Fibroblast of lung (primary cell): ENCODE data around the gene NFKBIE. TPM values are rescaled to one million over a fixed set of nuclear protein-coding genes. Genes with fewer than 3 reads are reported as not detected.

Experiments
- DNase-seq, 2 donors: peaks; one replicate each; pipeline versions ENCODE4 v3.0.0 to v3.0.0-alpha.2; 2010; ENCODE audit warnings: low read depth in 2 of 2
- H2AFZ ChIP-seq: 2 replicates; pipeline ENCODE4 v1.5.1; 2012; ENCODE audit warnings: low read length, control low read depth, inconsistent platforms
- H3K27ac ChIP-seq: 2 replicates; pipeline ENCODE4 v1.5.1; 2011; ENCODE audit warnings: low read length, control low read depth; ENCODE audit not compliant: insufficient read depth
- H3K27me3 ChIP-seq: 2 replicates; pipeline ENCODE4 v1.5.1; 2011; ENCODE audit warnings: mild to moderate bottlenecking, low read length; ENCODE audit not compliant: control insufficient read depth, insufficient read depth
- H3K36me3 ChIP-seq: 2 replicates; pipeline ENCODE4 v1.5.1; 2011; ENCODE audit warnings: low read length; ENCODE audit not compliant: control insufficient read depth, insufficient read depth
- H3K4me1 ChIP-seq: 2 replicates; pipeline ENCODE4 v1.5.1; 2011; ENCODE audit warnings: low read length; ENCODE audit not compliant: control insufficient read depth, insufficient read depth; ENCODE audit errors: extremely low read depth
- H3K4me2 ChIP-seq: 2 replicates; pipeline ENCODE4 v1.5.1; 2011; ENCODE audit warnings: low read length, control low read depth; ENCODE audit not compliant: insufficient read depth; ENCODE audit errors: extremely low read depth
- H3K4me3 ChIP-seq, 4 experiments: fragments of 200-600 bp in 1 of 4; sonication (generic) in 1 of 4; replicated peaks in 1 of 4; 2 replicates each; pipeline ENCODE4 v1.5.1; 2011 to 2016; ENCODE audit warnings: low read length in 4 of 4, low read depth in 3 of 4, mild to moderate bottlenecking in 3 of 4, control low read depth in 2 of 4, inconsistent platforms in 1 of 4, mixed read lengths in 1 of 4; ENCODE audit not compliant: insufficient read depth in 1 of 4; ENCODE audit errors: control extremely low read depth in 1 of 4
- H3K79me2 ChIP-seq: 2 replicates; pipeline ENCODE4 v1.5.1; 2012; ENCODE audit warnings: mild to moderate bottlenecking, low read length, inconsistent platforms; ENCODE audit not compliant: control insufficient read depth, insufficient read depth
- H3K9ac ChIP-seq: 2 replicates; pipeline ENCODE4 v1.5.1; 2011; ENCODE audit warnings: mild to moderate bottlenecking, low read length, control low read depth; ENCODE audit not compliant: insufficient read depth
- H3K9me3 ChIP-seq: 2 replicates; pipeline ENCODE4 v1.5.1; 2012; ENCODE audit warnings: low read depth, low read length; ENCODE audit not compliant: control insufficient read depth, insufficient read depth
- H4K20me1 ChIP-seq: 2 replicates; pipeline ENCODE4 v1.5.1; 2011; ENCODE audit warnings: low read length; ENCODE audit not compliant: control insufficient read depth, insufficient read depth; ENCODE audit errors: extremely low read depth
- CTCF ChIP-seq, 2 donors: IDR thresholded peaks in 1 of 2; conservative IDR thresholded peaks in 1 of 2; 1 replicate in 1 of 2; 2 replicates in 1 of 2; pipeline ENCODE4 v1.5.1; 2011 to 2012; ENCODE audit warnings: low read length in 2 of 2, control low read depth in 1 of 2, inconsistent platforms in 1 of 2, low read depth in 1 of 2, mild to moderate bottlenecking in 1 of 2
- EZH2 ChIP-seq: IDR thresholded peaks from 2 replicates; pipeline ENCODE4 v1.5.1; 2012; ENCODE audit warnings: low read length, control low read depth, mild to moderate bottlenecking; ENCODE audit errors: missing control alignments
- polyA plus RNA-seq, 2 donors: library from polyadenylated mRNA; depleted of rRNA in 1 of 2; stranded (reverse) in 1 of 2; unstranded in 1 of 2; fragments of >200 nt; gene quantifications; 2 replicates each; pipeline ENCODE4 v1.2.1, GENCODE V29; 2011 to 2012; ENCODE audit warnings: missing spikeins in 1 of 2
- total RNA-seq: library from RNA; depleted of rRNA; stranded (reverse); fragments of >200 nt; gene quantifications from 2 replicates; pipeline ENCODE4 v1.2.1, GENCODE V29; 2014

The NFKBIE gene
- total and polyA plus RNA-seq, 2 donors (not counting 1 experiment from before 2014, with no cell fraction given) = 1.6 to 5.4 TPM

GRCh38 chr6:44309631-44310030, 44.3 kb upstream of the NFKBIE start:
- no peak overlapping the region for H3K9ac ChIP-seq
- no peaks in the 10 kb centered on the region for H3K9me3 ChIP-seq
- H3K27me3 ChIP-seq = no peaks in the 10 kb centered on the region
- no peak for DNase-seq
- H3K36me3 ChIP-seq = peaks cover 25% of the 10 kb centered on the region
- TF ChIP-seq CTCF (conservative IDR thresholded peaks at IDR 0.05 in 1 of 2, IDR thresholded peaks at IDR 0.05 in 1 of 2; ENCODE audit: low read depth in 1 of 2, low read length in 2 of 2) = no peak
- TF ChIP-seq EZH2 = no peak
- H3K4me3 ChIP-seq = no peak overlapping the region
- peaks cover 11% of the 10 kb centered on the region for H3K4me1 ChIP-seq
- peak overlapping the region; percentile 53 for H3K27ac ChIP-seq
- H3K4me2 ChIP-seq = no peak overlapping the region
- no peak overlapping the region for H2AFZ ChIP-seq
- H4K20me1 ChIP-seq = no peaks in the 10 kb centered on the region
- H3K79me2 ChIP-seq = peaks cover 6% of the 10 kb centered on the region

GRCh38 chr6:44309092-44309491, 43.7 kb upstream of the NFKBIE start:
- no peaks in the 10 kb centered on the region for H3K27me3 ChIP-seq
- peak overlapping the region; percentile 55 for H3K27ac ChIP-seq
- no peak overlapping the region for H3K4me3 ChIP-seq
- TF ChIP-seq CTCF (conservative IDR thresholded peaks at IDR 0.05 in 1 of 2, IDR thresholded peaks at IDR 0.05 in 1 of 2; ENCODE audit: low read depth in 1 of 2, low read length in 2 of 2) = no peak
- no peak for TF ChIP-seq EZH2
- no peak overlapping the region for H3K4me2 ChIP-seq
- no peak overlapping the region for H3K9ac ChIP-seq
- DNase-seq = peak; percentile 81 to 83
- H3K79me2 ChIP-seq = peaks cover 6% of the 10 kb centered on the region
- H4K20me1 ChIP-seq = no peaks in the 10 kb centered on the region
- H2AFZ ChIP-seq = no peak overlapping the region
- H3K4me1 ChIP-seq = peaks cover 11% of the 10 kb centered on the region
- no peaks in the 10 kb centered on the region for H3K9me3 ChIP-seq
- H3K36me3 ChIP-seq = peaks cover 29% of the 10 kb centered on the region

- Histone ChIP-seq H3K4me2 (no peak overlapping the region), H3K27me3 (no peaks in the 10 kb centered on the region), H3K36me3 (peaks cover 36% of the 10 kb centered on the region), H3K9ac (no peak overlapping the region), H3K79me2 (peaks cover 3% of the 10 kb centered on the region), H3K4me1 (peaks cover 9% of the 10 kb centered on the region), H4K20me1 (no peaks in the 10 kb centered on the region), H3K4me3 (no peak overlapping the region), H3K27ac (no peak overlapping the region), H3K9me3 (no peaks in the 10 kb centered on the region), H2AFZ (no peak overlapping the region)
- TF ChIP-seq CTCF (conservative IDR thresholded peaks at IDR 0.05 in 1 of 2, IDR thresholded peaks at IDR 0.05 in 1 of 2; ENCODE audit: low read depth in 1 of 2, low read length in 2 of 2) (no peak), EZH2 (no peak)
- DNase-seq = no peak
These were observed 41.9 kb upstream of the NFKBIE start for GRCh38 chr6:44307217-44307616.
